WERI-Rb-1 (cell line): ENCODE results near the gene SH2D6.
A peak's percentile ranks its signal among the peaks of the same experiment; 100 is the strongest.

Source experiments
- DNase-seq: peaks from one replicate; pipeline ENCODE4 v3.0.0-alpha.2; 2020
- H3K27ac ChIP-seq: fragments of 250-450 bp; sonication (Bioruptor Pico); 2 replicates; pipeline ENCODE4 v1.5.1; 2020; ENCODE audit warnings: mild to moderate bottlenecking, moderate library complexity
- H3K27me3 ChIP-seq: fragments of 250-450 bp; sonication (Bioruptor Pico); 2 replicates; pipeline ENCODE4 v1.5.1; 2021; ENCODE audit warnings: mild to moderate bottlenecking, low read depth, moderate library complexity; ENCODE audit not compliant: insufficient read depth, severe bottlenecking
- H3K36me3 ChIP-seq: fragments of 250-450 bp; sonication (Bioruptor Pico); 2 replicates; pipeline ENCODE4 v1.5.1; 2020; ENCODE audit warnings: mild to moderate bottlenecking, moderate library complexity
- H3K4me3 ChIP-seq: 2 replicates; pipeline ENCODE4 v1.5.1; 2011; ENCODE audit warnings: low read depth, mild to moderate bottlenecking, control low read depth, low read length
- H3K9me3 ChIP-seq: fragments of 250-450 bp; sonication (Bioruptor Pico); 2 replicates; pipeline ENCODE4 v1.5.1; 2021; ENCODE audit warnings: mild to moderate bottlenecking, moderate library complexity; ENCODE audit not compliant: severe bottlenecking
- CTCF ChIP-seq: IDR thresholded peaks from 2 replicates; pipeline ENCODE4 v1.5.1; 2011; ENCODE audit warnings: low read depth, mild to moderate bottlenecking, control low read depth, inconsistent platforms, low read length

The SH2D6 gene

GRCh38 chr2:85434696-85435095, 16.2 kb downstream of the SH2D6 start:
- H3K36me3 ChIP-seq: no peaks in the 10 kb centered on the region
- H3K27ac ChIP-seq: no peak overlapping the region
- DNase-seq: no peak
- no peak for TF ChIP-seq CTCF
- no peak overlapping the region for H3K4me3 ChIP-seq
- no peaks in the 10 kb centered on the region for H3K27me3 ChIP-seq
- no peaks in the 10 kb centered on the region for H3K9me3 ChIP-seq

- Histone ChIP-seq H3K9me3 (no peaks in the 10 kb centered on the region), H3K36me3 (no peaks in the 10 kb centered on the region), H3K4me3 (no peak overlapping the region), H3K27ac (no peak overlapping the region), H3K27me3 (no peaks in the 10 kb centered on the region)
- TF ChIP-seq CTCF: no peak
- no peak for DNase-seq
These were observed 16.9 kb downstream of the SH2D6 start for GRCh38 chr2:85435220-85435958.

DNA sequence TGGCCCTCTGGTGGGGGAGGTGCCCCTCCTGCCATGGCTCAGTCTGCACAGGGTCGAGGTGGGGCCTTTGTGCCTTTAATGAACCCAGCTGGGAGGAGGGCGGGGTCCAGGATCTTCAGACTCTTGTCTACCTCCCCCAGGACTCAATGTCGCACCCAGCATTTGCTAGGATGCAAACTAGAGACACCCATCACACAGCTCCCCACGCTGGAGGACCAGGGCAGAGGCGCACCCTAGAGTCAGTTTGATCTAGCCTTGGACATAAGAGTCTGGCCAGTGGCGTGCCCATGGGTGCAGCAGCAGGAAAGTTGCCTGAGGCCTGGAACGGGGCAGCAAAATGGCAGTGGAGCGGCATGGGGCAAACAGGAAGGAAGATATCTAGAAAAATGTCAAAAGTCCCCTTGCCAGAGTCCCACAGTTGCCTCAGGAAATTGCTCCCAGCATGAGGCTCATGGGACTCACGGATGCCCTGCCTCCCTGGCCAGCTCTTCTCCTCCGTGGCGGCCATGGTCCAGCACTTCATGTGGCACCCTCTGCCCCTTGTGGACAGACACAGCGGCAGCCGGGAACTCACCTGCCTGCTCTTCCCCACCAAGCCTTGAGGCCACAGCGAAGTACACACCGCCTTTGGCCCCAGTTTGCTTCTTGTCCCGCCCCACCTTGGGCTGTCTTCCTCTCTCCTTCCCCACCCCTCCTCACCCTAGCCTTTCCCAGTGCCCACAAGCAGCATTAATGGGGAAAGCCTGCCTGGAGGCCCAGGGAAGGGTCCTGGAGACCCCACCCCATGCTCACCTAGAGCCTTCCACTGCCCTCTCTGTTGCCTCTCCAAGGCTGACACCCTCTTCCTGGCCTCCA, 17.7 kb downstream of the SH2D6 start:
- TF ChIP-seq CTCF: peak; percentile 57
- H3K27me3 ChIP-seq: no peaks in the 10 kb centered on the region
- no peak overlapping the region for H3K4me3 ChIP-seq
- peak; percentile 60 for DNase-seq
- no peaks in the 10 kb centered on the region for H3K36me3 ChIP-seq
- H3K27ac ChIP-seq: peak overlapping the region; percentile 98
- H3K9me3 ChIP-seq: no peaks in the 10 kb centered on the region

- H3K27ac ChIP-seq: peak overlapping the region; percentile 98
- H3K4me3 ChIP-seq: peak overlapping the region; percentile 18
These were observed 18.4 kb downstream of the SH2D6 start for GRCh38 chr2:85436836-85437487.

More at GRCh38 chr2:85436836-85437487, 18.4 kb downstream of the SH2D6 start:
- TF ChIP-seq CTCF: no peak
- Histone ChIP-seq H3K36me3 (no peaks in the 10 kb centered on the region), H3K27me3 (no peaks in the 10 kb centered on the region), H3K9me3 (no peaks in the 10 kb centered on the region)
- DNase-seq: no peak
